Mesothelial cell of epicardium (in vitro differentiated cells): ENCODE results near the gene PANK2. TPM values are rescaled to one million over a fixed set of nuclear protein-coding genes. Genes with fewer than 3 reads are reported as not detected.
"Not testable (repeated sequence)": the region's sequence is repeated elsewhere in the genome, so short reads cannot be mapped to it uniquely, and the experiment has no call there.

Experiments
- DNase-seq, 2 experiments: peaks; one replicate each; pipeline ENCODE4 v3.0.0; 2021; ENCODE audit warnings: low spot score in 2 of 2; ENCODE audit not compliant: unreplicated experiment in 2 of 2
- H3K27ac Mint-ChIP-seq: 2 replicates; pipeline ENCODE4 v1.8.0; 2021; ENCODE audit warnings: mixed read lengths
- H3K27me3 Mint-ChIP-seq: 2 replicates; pipeline ENCODE4 v1.8.0; 2021; ENCODE audit warnings: low read depth, mixed read lengths
- H3K36me3 Mint-ChIP-seq: 2 replicates; pipeline ENCODE4 v1.8.0; 2021; ENCODE audit warnings: mixed read lengths
- H3K4me1 Mint-ChIP-seq: 2 replicates; pipeline ENCODE4 v1.8.0; 2021; ENCODE audit warnings: mixed read lengths
- H3K4me3 Mint-ChIP-seq: 2 replicates; pipeline ENCODE4 v1.8.0; 2021; ENCODE audit warnings: mild to moderate bottlenecking, moderate library complexity, mixed read lengths
- H3K9me3 Mint-ChIP-seq: 2 replicates; pipeline ENCODE4 v1.8.0; 2021; ENCODE audit warnings: mixed read lengths
- total RNA-seq: library from RNA; stranded (reverse); gene quantifications from 3 replicates; pipeline ENCODE4 v1.2.1, GENCODE V29; 2021
- TF ChIP-seq, protein P1 (sequence below): fragments of 200-600 bp; sonication (generic); IDR thresholded peaks from one replicate; pipeline ENCODE4 v1.5.0; 2021; ENCODE audit warnings: antibody characterized with exemption; ENCODE audit not compliant: unreplicated experiment

The PANK2 gene
- total RNA-seq, 1 donor from 2014 or later: 52.5 TPM

DNA sequence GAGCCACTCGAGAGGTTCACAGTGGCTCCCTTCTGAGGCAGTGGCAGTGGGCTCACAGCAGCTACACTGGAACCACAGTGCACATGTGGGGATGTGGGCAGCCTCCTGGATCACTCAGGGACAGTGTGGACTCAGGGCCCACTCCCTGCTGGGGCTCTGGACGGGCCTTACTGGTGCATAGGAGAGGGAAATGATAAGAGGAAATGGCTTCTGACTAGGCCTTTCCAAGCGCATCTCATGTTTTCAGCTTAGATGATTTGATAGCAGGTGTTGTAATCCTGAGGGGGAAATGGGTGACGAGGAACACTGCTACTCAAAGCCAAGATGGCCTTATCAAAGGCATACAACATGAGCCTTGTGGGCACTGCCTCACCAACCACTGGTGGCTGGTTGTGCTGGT, 44.0 kb downstream of the PANK2 start:
- no peak for DNase-seq
- peaks cover 2% of the 10 kb centered on the region for H3K4me1 Mint-ChIP-seq
- H3K27ac Mint-ChIP-seq: peak overlapping the region; percentile 40
- no peaks in the 10 kb centered on the region for H3K9me3 Mint-ChIP-seq
- TF ChIP-seq, protein P1, sequence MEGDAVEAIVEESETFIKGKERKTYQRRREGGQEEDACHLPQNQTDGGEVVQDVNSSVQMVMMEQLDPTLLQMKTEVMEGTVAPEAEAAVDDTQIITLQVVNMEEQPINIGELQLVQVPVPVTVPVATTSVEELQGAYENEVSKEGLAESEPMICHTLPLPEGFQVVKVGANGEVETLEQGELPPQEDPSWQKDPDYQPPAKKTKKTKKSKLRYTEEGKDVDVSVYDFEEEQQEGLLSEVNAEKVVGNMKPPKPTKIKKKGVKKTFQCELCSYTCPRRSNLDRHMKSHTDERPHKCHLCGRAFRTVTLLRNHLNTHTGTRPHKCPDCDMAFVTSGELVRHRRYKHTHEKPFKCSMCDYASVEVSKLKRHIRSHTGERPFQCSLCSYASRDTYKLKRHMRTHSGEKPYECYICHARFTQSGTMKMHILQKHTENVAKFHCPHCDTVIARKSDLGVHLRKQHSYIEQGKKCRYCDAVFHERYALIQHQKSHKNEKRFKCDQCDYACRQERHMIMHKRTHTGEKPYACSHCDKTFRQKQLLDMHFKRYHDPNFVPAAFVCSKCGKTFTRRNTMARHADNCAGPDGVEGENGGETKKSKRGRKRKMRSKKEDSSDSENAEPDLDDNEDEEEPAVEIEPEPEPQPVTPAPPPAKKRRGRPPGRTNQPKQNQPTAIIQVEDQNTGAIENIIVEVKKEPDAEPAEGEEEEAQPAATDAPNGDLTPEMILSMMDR: no peak
- H3K4me3 Mint-ChIP-seq: no peak overlapping the region
- H3K36me3 Mint-ChIP-seq: peaks cover 29% of the 10 kb centered on the region
- H3K27me3 Mint-ChIP-seq: no peaks in the 10 kb centered on the region

DNA sequence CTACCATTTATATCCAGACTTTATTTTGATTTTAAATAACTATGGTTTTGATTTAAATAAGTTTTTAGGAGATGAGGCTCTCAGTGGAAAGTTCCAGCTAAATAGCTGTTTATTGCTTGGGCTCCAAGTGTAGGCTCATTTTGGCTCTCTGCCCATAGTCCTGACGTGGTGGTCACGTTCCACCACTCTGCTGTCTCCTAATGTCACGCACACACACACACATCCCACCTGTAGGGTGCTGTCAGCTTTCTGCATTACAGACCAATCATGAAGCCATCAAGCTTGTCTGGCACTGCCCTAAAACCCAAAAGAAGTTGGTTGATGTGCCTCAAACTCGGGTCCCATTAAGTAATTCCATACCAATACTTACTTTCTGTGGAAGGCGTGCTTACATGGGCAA, 45.4 kb downstream of the PANK2 start:
- Mint-ChIP-seq H3K27ac (no peak overlapping the region), H3K27me3 (no peaks in the 10 kb centered on the region), H3K4me3 (no peak overlapping the region), H3K4me1 (peaks cover 2% of the 10 kb centered on the region), H3K36me3 (peaks cover 39% of the 10 kb centered on the region), H3K9me3 (no peaks in the 10 kb centered on the region)
- DNase-seq: no peak
- TF ChIP-seq, protein P1: no peak

DNA sequence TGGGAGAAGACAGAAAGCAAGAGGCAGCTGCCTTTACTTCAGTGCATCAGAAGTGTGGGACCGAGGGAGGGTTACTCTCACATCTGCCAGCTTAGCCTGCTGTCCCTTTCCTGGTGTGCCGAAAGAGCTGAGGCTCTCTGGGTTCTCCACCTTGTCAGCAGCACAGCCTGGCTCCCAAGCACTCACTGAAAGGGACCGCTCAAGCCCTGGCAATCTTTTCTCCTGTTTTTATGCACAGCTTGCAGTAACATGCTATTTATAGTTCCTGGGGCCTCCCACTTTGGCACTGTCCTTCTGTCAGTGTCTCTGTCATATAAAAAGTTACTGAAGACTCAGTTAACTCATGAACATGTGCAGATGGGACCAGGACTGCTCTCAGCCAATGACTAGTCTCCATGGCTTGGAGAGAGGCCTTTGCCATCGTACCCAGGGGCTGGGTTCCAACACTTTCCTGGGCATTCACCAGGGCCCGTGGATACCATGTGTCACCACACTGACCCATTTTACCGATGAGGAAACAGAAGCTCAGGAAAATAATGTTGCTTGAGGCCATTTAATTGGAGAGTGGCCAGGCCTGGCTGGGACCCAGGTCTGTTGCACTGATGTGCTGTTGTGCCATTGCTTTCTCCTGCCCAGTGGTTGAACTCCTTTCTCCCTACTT, 46.2 kb downstream of the PANK2 start:
- TF ChIP-seq, protein P1: no peak
- no peak for DNase-seq
- no peaks in the 10 kb centered on the region for H3K4me1 Mint-ChIP-seq
- no peak overlapping the region for H3K4me3 Mint-ChIP-seq
- H3K27me3 Mint-ChIP-seq: no peaks in the 10 kb centered on the region
- no peak overlapping the region for H3K27ac Mint-ChIP-seq
- H3K36me3 Mint-ChIP-seq: peaks cover 44% of the 10 kb centered on the region
- H3K9me3 Mint-ChIP-seq: no peaks in the 10 kb centered on the region

DNA sequence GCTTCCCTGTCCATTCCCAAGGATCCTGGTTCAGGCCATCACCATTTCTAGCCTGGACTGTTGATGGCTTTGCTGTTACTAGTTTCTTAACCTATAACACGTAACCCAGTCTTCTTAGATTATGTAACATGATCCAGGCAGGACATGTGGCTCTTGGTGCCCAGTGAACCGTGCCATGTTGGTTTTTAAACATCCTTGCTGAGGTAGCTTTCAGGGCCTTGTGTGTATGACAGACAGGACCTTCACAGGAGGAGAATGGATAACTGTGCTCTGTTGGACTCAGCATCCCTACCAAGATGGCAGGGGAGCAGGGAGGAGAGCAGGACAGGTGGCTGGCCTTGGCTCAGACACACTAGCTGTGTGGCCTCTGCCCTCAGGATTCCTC, 46.8 kb downstream of the PANK2 start:
- H3K4me1 Mint-ChIP-seq: no peaks in the 10 kb centered on the region
- peaks cover 48% of the 10 kb centered on the region for H3K36me3 Mint-ChIP-seq
- H3K27me3 Mint-ChIP-seq: no peaks in the 10 kb centered on the region
- H3K27ac Mint-ChIP-seq: no peak overlapping the region
- TF ChIP-seq, protein P1: no peak
- no peak overlapping the region for H3K4me3 Mint-ChIP-seq
- no peak for DNase-seq
- no peaks in the 10 kb centered on the region for H3K9me3 Mint-ChIP-seq

DNA sequence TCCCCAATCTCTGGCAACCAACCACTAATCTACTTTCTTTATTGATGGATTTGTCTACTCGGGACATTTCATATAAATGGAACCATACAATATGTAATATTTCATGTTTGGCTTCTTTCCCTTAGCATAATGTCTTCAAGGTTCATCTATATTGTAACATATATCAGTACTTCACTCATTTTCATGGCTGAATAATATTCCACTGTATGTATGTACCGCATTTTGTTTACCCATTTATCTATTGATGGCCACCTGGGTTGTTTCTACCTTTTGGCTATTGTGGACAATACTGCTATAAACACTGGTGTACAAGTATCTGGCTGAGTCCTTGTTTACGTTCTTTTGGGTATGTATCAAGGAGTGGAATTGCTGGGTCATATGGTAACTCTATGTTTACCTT, 48.4 kb downstream of the PANK2 start:
- H3K4me1 Mint-ChIP-seq: no peaks in the 10 kb centered on the region
- no peaks in the 10 kb centered on the region for H3K27me3 Mint-ChIP-seq
- no peak overlapping the region for H3K4me3 Mint-ChIP-seq
- DNase-seq: no peak
- H3K9me3 Mint-ChIP-seq: no peaks in the 10 kb centered on the region
- TF ChIP-seq, protein P1: no peak
- H3K27ac Mint-ChIP-seq: no peak overlapping the region
- H3K36me3 Mint-ChIP-seq: peaks cover 54% of the 10 kb centered on the region

DNA sequence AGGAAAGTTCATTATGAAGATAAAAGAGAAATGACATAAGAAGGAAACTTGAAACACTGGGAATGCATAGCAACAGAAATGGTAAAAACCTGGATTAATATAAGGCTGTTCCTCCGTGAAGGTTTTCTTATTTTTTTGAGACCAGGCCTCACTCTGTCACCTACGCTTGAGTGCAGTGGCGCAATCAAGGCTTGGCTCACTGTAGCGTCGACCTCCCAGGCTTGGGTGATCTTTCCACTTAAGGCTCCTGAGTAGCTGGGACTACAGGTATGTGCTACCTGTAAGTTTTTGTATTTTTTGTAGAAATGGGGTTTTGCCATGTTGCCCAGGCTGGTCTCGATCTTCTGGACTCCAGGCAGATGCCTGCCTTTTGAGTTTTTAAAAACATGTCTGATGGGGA, 51.7 kb downstream of the PANK2 start:
- no peaks in the 10 kb centered on the region for H3K4me1 Mint-ChIP-seq
- no peaks in the 10 kb centered on the region for H3K27me3 Mint-ChIP-seq
- no peaks in the 10 kb centered on the region for H3K9me3 Mint-ChIP-seq
- H3K27ac Mint-ChIP-seq: no peak overlapping the region
- no peak for DNase-seq
- H3K4me3 Mint-ChIP-seq: no peak overlapping the region
- peaks cover 43% of the 10 kb centered on the region for H3K36me3 Mint-ChIP-seq
- TF ChIP-seq, protein P1: no peak

DNA sequence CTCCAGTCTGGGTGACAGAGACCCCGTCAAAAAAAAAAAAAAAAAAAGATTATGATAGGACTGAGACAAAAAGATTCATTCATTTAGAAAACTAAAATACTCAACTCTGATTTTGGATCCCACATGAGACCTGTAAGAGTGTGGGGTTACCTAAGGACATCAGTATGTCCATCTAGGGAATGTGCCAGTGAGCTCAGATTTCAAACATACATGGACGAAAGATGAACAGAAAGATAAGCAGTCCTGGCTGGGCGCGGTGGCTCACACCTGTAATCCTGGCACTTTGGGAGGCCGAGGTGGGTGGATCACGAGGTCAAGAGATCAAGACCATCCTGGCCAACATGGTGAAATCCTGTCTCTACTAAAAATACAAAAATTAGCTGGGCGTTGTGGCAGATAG, 57.5 kb downstream of the PANK2 start:
- H3K9me3 Mint-ChIP-seq, H3K27ac Mint-ChIP-seq, H3K27me3 Mint-ChIP-seq, H3K4me3 Mint-ChIP-seq, H3K4me1 Mint-ChIP-seq, DNase-seq: not testable (repeated sequence)
- H3K36me3 Mint-ChIP-seq: peaks cover 20% of the 10 kb centered on the region
